ENCODE results near the gene AGAP2. TPM values are rescaled to one million over a fixed set of nuclear protein-coding genes. Genes with fewer than 3 reads are reported as not detected.

The AGAP2 gene
- total and polyA plus RNA-seq, 9 of the 15 experiments (the other 6 are each of a cell fraction or from before 2014, with no cell fraction given), result 0.04 to 0.77 (median 0.28) TPM; not detected in 1

GRCh38 chr12:57693659-57694458 lies 44.7 kb downstream of the AGAP2 start, which contains the start of gene OS9 (continued):
- TF ChIP-seq HEY1 (CRISPR knock-in tag; IDR thresholded peaks at IDR 0.05; ENCODE audit: borderline replicate concordance) (no peak), NRF1 (conservative IDR thresholded peaks at IDR 0.05 in 1 of 2, IDR thresholded peaks at IDR 0.05 in 1 of 2) (peak; percentile 96 to 97), KLF16 (IDR thresholded peaks at IDR 0.05) (peak; percentile 56; the same call in 1 of the 2 replicates), JUND (IDR thresholded peaks at IDR 0.05; ENCODE audit: borderline replicate concordance, low read depth, low read length) (0 out of 2 replicates have a peak, but pooled peaks have one; percentile 3), JUND (tag; IDR thresholded peaks at IDR 0.05; ENCODE audit: borderline replicate concordance, low read depth, low read length) (no peak), FOXJ2 (tag; IDR thresholded peaks at IDR 0.05) (0 out of 2 replicates have a peak, but pooled peaks have one; percentile 34), PPARD (CRISPR knock-in tag; IDR thresholded peaks at IDR 0.05) (no peak), SIX5 (IDR thresholded peaks at IDR 0.05; ENCODE audit: borderline replicate concordance in 1 of 2, insufficient read depth in 1 of 2, low read depth in 1 of 2, low read length in 2 of 2) (peak; percentile 27 to 55; a peak in 2 of 4 replicates), NEUROD1 (IDR thresholded peaks at IDR 0.05; ENCODE audit: borderline replicate concordance, low read depth, low read length, partially characterized antibody) (peak; percentile 92), ELF4 (CRISPR knock-in tag; IDR thresholded peaks at IDR 0.05) (peak; percentile 53; the same call in 1 of the 2 replicates), ZC3H11A (IDR thresholded peaks at IDR 0.05; ENCODE audit: low read depth, low read length) (no peak), U2AF1 (optimal IDR thresholded peaks at IDR 0.05; ENCODE audit: low read depth, low read length) (no peak), CTCF (IDR thresholded peaks at IDR 0.05 in 2 of 3, conservative IDR thresholded peaks at IDR 0.05 in 1 of 3; ENCODE audit: insufficient read depth in 2 of 3, low read depth in 1 of 3, low read length in 3 of 3) (peak; percentile 92 to 95 (median 94)), GMEB1 (CRISPR knock-in tag; IDR thresholded peaks at IDR 0.05) (peak; percentile 89)
- TF ChIP-seq, protein P1, sequence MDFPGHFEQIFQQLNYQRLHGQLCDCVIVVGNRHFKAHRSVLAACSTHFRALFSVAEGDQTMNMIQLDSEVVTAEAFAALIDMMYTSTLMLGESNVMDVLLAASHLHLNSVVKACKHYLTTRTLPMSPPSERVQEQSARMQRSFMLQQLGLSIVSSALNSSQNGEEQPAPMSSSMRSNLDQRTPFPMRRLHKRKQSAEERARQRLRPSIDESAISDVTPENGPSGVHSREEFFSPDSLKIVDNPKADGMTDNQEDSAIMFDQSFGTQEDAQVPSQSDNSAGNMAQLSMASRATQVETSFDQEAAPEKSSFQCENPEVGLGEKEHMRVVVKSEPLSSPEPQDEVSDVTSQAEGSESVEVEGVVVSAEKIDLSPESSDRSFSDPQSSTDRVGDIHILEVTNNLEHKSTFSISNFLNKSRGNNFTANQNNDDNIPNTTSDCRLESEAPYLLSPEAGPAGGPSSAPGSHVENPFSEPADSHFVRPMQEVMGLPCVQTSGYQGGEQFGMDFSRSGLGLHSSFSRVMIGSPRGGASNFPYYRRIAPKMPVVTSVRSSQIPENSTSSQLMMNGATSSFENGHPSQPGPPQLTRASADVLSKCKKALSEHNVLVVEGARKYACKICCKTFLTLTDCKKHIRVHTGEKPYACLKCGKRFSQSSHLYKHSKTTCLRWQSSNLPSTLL (IDR thresholded peaks at IDR 0.05), result peak; percentile 92
- TF ChIP-seq, protein P2, sequence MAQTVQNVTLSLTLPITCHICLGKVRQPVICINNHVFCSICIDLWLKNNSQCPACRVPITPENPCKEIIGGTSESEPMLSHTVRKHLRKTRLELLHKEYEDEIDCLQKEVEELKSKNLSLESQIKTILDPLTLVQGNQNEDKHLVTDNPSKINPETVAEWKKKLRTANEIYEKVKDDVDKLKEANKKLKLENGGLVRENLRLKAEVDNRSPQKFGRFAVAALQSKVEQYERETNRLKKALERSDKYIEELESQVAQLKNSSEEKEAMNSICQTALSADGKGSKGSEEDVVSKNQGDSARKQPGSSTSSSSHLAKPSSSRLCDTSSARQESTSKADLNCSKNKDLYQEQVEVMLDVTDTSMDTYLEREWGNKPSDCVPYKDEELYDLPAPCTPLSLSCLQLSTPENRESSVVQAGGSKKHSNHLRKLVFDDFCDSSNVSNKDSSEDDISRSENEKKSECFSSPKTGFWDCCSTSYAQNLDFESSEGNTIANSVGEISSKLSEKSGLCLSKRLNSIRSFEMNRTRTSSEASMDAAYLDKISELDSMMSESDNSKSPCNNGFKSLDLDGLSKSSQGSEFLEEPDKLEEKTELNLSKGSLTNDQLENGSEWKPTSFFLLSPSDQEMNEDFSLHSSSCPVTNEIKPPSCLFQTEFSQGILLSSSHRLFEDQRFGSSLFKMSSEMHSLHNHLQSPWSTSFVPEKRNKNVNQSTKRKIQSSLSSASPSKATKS (CRISPR knock-in tag; IDR thresholded peaks at IDR 0.05), result no peak
- TF ChIP-seq, protein P3, sequence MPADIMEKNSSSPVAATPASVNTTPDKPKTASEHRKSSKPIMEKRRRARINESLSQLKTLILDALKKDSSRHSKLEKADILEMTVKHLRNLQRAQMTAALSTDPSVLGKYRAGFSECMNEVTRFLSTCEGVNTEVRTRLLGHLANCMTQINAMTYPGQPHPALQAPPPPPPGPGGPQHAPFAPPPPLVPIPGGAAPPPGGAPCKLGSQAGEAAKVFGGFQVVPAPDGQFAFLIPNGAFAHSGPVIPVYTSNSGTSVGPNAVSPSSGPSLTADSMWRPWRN (IDR thresholded peaks at IDR 0.05; ENCODE audit: low read depth), result no peak
